ENCODE measurements around the gene RAB7A.

The RAB7A gene

DNA sequence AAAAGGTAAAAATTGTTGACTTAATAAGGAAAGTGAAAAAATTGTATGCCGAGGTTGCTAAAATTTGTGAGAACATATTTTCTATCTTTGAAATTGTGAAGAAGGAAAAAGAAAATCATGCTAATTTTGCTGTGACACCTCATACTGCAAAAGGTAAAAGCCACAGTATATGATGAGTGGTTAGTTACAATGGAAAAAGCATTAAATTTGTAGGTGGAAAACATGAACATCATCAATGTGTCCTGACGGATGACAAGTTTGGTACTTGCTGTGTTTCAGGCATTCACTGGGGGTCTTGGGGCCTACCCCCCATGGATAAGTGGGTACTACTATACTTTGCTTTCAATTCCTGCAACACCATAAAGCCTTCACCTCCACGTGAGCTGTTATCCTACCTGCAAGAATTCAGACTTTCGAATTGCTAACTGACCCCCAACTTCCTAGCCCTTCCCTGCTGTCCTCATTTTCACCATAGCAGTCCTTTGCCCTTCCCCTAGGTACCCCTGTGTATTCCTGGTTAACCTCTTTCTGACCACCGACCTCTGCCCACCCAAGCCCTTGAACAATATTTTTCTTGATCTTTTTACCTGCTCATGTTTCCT lies 62.4 kb downstream of the RAB7A start:
- DNase-seq (ENCODE audit: low read depth) = no peak

DNA sequence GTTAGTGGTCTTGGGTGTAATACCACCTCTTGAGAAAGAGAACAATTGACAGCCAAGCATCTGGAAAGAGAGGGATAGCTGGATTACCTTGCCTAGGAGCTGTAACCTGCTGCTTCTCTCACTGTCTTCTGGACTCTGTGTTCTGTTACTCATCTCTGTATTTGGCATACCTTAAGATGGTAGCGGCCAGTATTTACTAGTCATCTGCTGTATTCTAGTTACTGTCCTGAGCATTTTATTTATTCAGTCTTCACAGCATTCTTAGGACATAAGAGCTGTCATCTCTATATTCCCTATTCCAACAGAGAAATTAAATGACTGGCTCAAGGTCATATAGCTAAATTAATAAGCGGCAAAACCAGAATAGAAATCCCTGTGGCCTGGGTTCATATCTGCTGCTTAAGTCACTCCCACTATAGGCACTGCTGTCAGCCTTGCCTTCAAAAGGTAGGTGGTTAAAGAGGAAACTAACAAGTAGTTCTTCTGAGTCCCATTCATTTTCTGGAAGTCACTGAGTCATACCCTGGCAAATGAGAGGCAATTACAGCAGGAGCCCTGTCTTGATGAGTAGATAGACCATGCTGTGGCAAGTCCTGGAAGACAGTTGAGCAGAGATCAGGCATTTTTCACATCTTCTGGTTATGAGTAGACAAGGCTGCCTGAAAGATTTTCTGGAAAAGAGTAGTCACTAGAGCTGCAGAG lies 68.2 kb downstream of the RAB7A start:
- DNase-seq (ENCODE audit: low read depth) = peak; percentile 60

GRCh38 chr3:128794770-128795649 lies 69.0 kb downstream of the RAB7A start:
- DNase-seq (ENCODE audit: low read depth) = peak; percentile 50

- DNase-seq (ENCODE audit: low read depth) = no peak
These were observed 73.7 kb downstream of the RAB7A start for GRCh38 chr3:128799653-128800052.

DNA sequence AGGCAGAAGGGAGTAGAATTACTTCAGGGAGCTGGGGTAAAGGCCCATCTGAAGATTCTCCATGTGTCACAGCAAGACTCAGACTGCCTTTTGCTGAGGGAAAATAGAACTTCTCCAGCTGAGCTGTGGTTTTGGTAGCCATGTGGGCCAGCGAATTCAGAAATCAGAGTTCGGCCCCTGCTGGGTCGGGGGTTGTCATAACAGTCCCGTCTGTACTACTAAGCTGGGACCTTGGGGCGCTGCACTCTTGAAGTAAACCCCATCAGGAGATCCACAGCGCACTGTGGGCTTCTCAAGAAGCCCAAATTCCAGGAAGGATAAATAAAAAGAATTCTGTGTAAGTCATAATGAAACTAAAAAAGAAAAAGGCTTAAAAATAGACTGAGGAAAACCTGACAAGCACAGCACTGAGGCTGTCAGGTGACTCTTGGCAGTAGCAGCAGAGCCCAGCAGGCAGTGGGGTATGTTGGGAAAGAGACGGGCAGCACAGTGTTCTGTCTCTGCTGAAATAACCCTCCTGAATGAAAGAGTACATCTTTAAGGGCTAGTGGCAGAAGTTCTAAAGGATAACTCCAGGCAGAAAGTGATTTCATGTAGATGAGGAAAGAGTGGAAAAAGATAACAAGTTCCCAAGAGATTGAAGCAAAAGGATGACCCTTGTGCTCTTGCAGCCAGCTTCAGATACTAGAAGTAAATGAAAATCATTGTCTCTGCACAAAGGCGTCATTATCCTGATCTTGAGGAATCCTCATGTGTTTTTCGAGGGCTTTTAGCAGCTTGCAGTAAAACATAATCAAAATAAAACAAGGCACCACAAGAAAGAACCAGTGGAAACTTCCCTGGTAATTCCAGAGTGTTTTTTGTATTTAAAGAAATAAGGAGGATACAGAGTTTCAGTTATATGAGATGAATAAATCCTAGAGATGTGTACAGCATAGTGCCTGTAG lies 74.5 kb downstream of the RAB7A start:
- no peak for DNase-seq (ENCODE audit: low read depth)

- DNase-seq (ENCODE audit: low read depth) = no peak
These were observed 75.9 kb downstream of the RAB7A start for GRCh38 chr3:128801779-128802380.

GRCh38 chr3:128803307-128803706 lies 77.3 kb downstream of the RAB7A start:
- DNase-seq (ENCODE audit: low read depth) = no peak

GRCh38 chr3:128804017-128804810 lies 78.2 kb downstream of the RAB7A start:
- no peak for DNase-seq (ENCODE audit: low read depth)

GRCh38 chr3:128804811-128805155 lies 78.8 kb downstream of the RAB7A start:
- DNase-seq (ENCODE audit: low read depth) = no peak

DNA sequence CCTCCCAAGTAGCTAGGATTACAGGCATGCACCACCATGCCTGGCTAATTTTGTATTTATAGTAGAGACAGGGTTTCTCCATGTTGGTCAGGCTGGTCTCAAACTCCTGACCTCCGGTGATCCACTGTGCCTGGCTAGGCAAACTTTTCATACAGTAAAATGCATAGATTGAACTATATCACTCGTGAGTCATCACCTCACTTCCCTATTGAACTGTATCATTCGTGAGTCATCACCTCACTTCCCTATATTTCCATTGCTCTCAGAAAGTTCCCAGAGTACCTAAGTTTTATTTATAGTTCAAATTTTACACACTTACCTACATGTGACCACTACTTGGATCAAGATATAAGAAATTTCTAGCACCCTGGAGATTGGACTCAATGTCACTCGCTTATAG lies 79.8 kb downstream of the RAB7A start:
- DNase-seq (ENCODE audit: low read depth) = no peak

DNA sequence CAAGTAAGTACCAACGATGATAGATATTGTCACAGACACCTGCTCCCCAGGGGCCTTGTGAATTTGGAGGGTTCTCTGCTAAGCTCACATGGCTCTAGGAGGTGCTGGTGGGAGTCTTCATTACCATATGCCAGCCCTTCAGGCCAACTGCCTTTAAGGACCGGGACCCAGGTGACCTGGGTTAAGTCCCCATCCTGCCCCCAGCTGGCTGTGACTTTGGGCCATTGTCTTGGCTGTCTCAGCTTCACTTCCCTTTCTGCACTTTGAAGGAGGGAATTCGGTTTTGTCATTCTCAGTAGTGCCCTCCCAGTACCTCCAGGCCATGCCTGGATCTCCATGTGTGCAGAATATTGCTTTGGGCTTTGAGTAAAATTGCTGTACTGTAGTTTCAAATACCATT lies 80.6 kb downstream of the RAB7A start:
- no peak for DNase-seq (ENCODE audit: low read depth)

- DNase-seq (ENCODE audit: low read depth) = no peak
These were observed 81.3 kb downstream of the RAB7A start for GRCh38 chr3:128807186-128807830.

GRCh38 chr3:128808672-128809071 lies 82.7 kb downstream of the RAB7A start:
- no peak for DNase-seq (ENCODE audit: low read depth)

DNA sequence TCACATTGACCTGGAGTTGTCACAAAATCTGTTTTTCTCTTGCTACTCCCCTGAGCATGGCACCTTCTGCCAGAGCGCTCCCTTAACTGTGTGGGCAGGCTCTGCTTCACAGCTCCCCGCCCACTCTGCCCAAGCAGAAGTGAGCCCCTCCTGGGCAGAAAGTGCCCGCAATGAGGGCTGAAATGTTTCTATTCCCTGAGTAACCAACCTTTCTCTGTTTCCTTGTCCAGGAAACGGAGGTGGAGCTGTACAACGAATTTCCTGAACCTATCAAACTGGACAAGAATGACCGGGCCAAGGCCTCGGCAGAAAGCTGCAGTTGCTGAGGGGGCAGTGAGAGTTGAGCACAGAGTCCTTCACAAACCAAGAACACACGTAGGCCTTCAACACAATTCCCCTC lies 87.1 kb downstream of the RAB7A start:
- no peak for DNase-seq (ENCODE audit: low read depth)

DNA sequence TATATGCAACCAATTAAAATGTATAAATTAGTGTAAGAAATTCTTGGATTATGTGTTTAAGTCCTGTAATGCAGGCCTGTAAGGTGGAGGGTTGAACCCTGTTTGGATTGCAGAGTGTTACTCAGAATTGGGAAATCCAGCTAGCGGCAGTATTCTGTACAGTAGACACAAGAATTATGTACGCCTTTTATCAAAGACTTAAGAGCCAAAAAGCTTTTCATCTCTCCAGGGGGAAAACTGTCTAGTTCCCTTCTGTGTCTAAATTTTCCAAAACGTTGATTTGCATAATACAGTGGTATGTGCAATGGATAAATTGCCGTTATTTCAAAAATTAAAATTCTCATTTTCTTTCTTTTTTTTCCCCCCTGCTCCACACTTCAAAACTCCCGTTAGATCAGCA lies 88.1 kb downstream of the RAB7A start:
- no peak for DNase-seq (ENCODE audit: low read depth)

DNA sequence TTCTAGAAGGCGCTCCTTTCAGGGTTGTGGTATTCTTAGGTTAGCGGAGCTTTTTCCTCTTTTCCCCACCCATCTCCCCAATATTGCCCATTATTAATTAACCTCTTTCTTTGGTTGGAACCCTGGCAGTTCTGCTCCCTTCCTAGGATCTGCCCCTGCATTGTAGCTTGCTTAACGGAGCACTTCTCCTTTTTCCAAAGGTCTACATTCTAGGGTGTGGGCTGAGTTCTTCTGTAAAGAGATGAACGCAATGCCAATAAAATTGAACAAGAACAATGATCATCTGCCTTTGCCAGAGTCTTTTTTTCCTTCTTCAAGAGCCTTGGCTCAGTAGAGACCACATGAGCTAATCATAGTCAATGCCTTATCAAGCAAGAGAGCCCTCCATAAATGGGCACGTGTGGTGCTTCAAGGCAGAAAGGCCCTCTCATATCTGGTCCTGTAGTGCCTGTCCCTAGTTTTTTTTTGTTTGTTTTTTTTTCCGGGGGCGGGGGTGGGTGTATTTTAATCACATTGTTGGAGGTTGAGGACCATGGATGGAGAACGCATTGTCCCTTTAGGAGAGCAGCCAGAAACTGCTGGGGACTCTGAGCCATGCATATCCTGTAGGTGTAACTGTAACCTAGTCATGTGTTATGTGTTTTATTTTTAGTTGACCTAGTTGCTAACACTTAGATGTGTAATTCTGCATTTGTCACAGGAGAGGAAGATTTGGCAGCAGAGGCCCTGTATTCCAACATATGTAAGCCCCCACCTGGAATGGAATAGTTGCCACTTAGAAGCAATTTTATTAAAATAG lies 88.7 kb downstream of the RAB7A start:
- no peak for DNase-seq (ENCODE audit: low read depth)

DNA sequence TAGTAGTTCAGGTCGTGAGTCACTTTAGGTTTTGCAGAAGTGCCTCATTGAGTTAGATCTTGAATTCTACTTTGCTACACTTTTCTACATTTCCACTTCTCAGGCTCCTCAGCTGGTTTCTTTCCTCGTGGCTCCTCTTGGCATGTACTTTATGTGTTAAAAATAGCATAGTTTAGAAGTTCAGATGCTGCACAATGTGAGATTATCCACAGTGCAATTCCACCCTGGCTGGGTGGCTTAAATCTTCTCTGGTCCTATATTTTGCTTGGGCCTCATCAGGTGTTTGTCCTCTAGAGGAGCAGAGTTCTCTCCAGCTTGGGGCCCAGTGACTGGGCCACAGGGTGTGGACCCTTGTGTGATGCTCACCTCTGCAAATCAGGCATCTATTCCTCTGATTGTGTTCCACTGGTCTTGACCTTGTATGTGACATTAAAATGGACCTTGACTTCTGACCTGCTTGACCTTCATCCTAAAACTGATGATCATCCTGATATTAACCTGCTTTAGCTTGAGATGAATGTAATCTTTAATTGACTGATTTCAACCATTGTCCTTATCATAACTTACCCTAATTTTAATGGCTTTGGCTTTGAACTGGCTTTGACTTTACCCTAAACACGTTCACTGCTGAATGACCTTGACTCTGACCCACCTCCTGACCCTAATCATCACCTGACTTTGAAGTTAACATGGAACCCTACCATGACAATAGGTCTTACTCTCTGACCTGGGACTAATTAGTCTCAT lies 89.5 kb downstream of the RAB7A start:
- no peak for DNase-seq (ENCODE audit: low read depth)

DNA sequence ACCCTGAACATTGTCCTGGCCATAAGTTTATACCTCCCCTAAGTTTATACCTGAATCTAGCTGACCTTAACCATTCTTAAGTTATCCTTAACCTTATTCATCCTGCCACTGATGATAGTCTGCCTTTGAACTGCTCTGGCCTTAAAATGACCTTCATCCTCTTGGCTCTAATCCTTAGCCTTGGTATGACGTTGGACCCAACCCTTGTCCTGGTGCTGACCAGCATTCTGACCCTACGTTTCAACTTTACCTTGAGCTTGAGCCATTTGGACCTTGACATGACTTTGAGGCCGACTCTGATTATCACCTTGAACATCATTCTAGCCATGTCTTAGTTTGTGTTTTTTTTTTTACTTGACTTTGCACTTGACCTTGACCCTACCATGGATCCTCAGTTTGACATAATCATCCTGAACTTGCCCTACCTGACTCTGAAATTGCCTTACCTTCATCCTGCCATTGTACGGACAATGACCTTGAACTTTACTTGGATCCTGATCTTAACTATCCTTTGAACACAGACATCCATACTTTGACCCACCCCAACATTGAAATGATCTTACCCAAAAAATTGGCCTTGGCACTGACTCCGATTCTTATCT lies 92.3 kb downstream of the RAB7A start:
- DNase-seq (ENCODE audit: low read depth) = no peak

All from fibroblast of gingiva (primary cell).